Muscle of arm (tissue), 12 donors: ENCODE measurements around the gene GAL3ST2. TPM values are rescaled to one million over a fixed set of nuclear protein-coding genes. Genes with fewer than 3 reads are reported as not detected.
A peak's percentile ranks its signal among the peaks of the same experiment; 100 is the strongest.
"Not testable (repeated sequence)": the region's sequence is repeated elsewhere in the genome, so short reads cannot be mapped to it uniquely, and the experiment has no call there.

Experiments
- DNase-seq: peaks from one replicate; pipeline ENCODE4 v3.0.0-alpha.2; 2013
- polyA plus RNA-seq, 12 donors: library from polyadenylated mRNA; unstranded; fragments of 120-200 nt; gene quantifications; one replicate each; pipeline ENCODE4 v1.2.1, GENCODE V29; 2013; ENCODE audit not compliant: insufficient read length in 12 of 12

Gene GAL3ST2
- polyA plus RNA-seq, 12 donors = 0.09 to 0.48 (median 0.21) TPM; not detected in 5

GRCh38 chr2:241767464-241768250 is 9.0 kb upstream of the GAL3ST2 start:
- DNase-seq = no peak

- DNase-seq = no peak
Observed at GRCh38 chr2:241768251-241768711, 8.3 kb upstream of the GAL3ST2 start.

- no peak for DNase-seq
Observed at GRCh38 chr2:241768850-241769249, 7.8 kb upstream of the GAL3ST2 start.

- no peak for DNase-seq
Observed at GRCh38 chr2:241769819-241770184, 6.8 kb upstream of the GAL3ST2 start.

GRCh38 chr2:241770185-241770935 is 6.3 kb upstream of the GAL3ST2 start:
- DNase-seq = no peak

GRCh38 chr2:241770936-241771285 is 5.7 kb upstream of the GAL3ST2 start:
- no peak for DNase-seq

- DNase-seq = peak; percentile 65
Observed at GRCh38 chr2:241771286-241772062, 5.1 kb upstream of the GAL3ST2 start.

GRCh38 chr2:241772063-241772499 is 4.5 kb upstream of the GAL3ST2 start:
- DNase-seq = no peak

GRCh38 chr2:241773511-241774418 is 2.9 kb upstream of the GAL3ST2 start:
- no peak for DNase-seq

GRCh38 chr2:241774419-241775222 is 2.0 kb upstream of the GAL3ST2 start:
- no peak for DNase-seq

- no peak for DNase-seq
Observed at GRCh38 chr2:241775223-241776177, 1.1 kb upstream of the GAL3ST2 start.

GRCh38 chr2:241777170-241777685 is 606 bp downstream of the GAL3ST2 start:
- DNase-seq = no peak

- DNase-seq = no peak
Observed at GRCh38 chr2:241777686-241778627, 1.3 kb downstream of the GAL3ST2 start.

- no peak for DNase-seq
Observed at GRCh38 chr2:241780939-241781569, 4.4 kb downstream of the GAL3ST2 start.

- DNase-seq = not testable (repeated sequence)
Observed at GRCh38 chr2:241782053-241782452, 5.4 kb downstream of the GAL3ST2 start.

GRCh38 chr2:241788135-241788534 is 11.5 kb downstream of the GAL3ST2 start:
- DNase-seq = no peak

- DNase-seq = no peak
Observed at GRCh38 chr2:241788572-241788971, 11.9 kb downstream of the GAL3ST2 start.
